Endothelial cell of umbilical vein (primary cell): Measurements from ENCODE around the gene FBXO34. TPM values are rescaled to one million over a fixed set of nuclear protein-coding genes. Genes with fewer than 3 reads are reported as not detected.

ENCODE experiments used
- BruUV-seq: library from RNA; stranded (reverse); fragments of 400-500 nt; replicated peaks from 2 replicates; lab custom pipeline; 2021; lab: Mats Ljungman, UMichigan
- CTCF ChIA-PET: fragments of 300-600, 350-600 bp; sonication (Branson Sonifier 250); formaldehyde crosslinking; loops from one replicate; lab custom pipeline; 2021; ENCODE audit warnings: antibody characterized with exemption, inconsistent platforms; lab: Charles Lee
- POLR2A ChIA-PET: fragments of 300-600, 350-600 bp; sonication (Branson Sonifier 250); formaldehyde crosslinking; loops from one replicate; lab custom pipeline; 2021; ENCODE audit warnings: antibody characterized with exemption, inconsistent platforms; lab: Charles Lee
- DNase-seq: peaks from one replicate; pipeline ENCODE4 v3.0.0-alpha.2; 2011; ENCODE audit warnings: low read depth, low spot score
- FAIRE-seq: peaks from 2 replicates; lab custom pipeline; 2011; peaks lifted over from hg19 to GRCh38; lab: Jason Lieb, UNC
- H2AFZ ChIP-seq: 2 replicates; pipeline ENCODE4 v1.6.0; 2012; ENCODE audit warnings: low read depth, low read length, control low read depth, inconsistent platforms
- H3K27ac ChIP-seq: 2 replicates; pipeline ENCODE4 v1.5.1; 2011; ENCODE audit warnings: low read depth, mild to moderate bottlenecking, control low read depth, low read length, moderate library complexity; ENCODE audit not compliant: insufficient read depth
- H3K27me3 ChIP-seq, 2 experiments: 2 replicates each; pipeline versions ENCODE4 v1.6.0 to v1.6.1; 2011; ENCODE audit warnings: low read length in 2 of 2, mixed read lengths in 1 of 2; ENCODE audit not compliant: control insufficient read depth in 2 of 2, insufficient read depth in 2 of 2
- H3K36me3 ChIP-seq, 2 experiments: 2 replicates in 1 of 2; 3 replicates in 1 of 2; pipeline ENCODE4 v1.5.1; 2011; ENCODE audit warnings: low read length in 2 of 2, mild to moderate bottlenecking in 1 of 2, moderate library complexity in 1 of 2; ENCODE audit not compliant: control insufficient read depth in 2 of 2, insufficient read depth in 2 of 2; ENCODE audit errors: extremely low read depth in 1 of 2
- H3K4me1 ChIP-seq: 3 replicates; pipeline ENCODE4 v1.5.1; 2011; ENCODE audit warnings: mild to moderate bottlenecking, low read length; ENCODE audit not compliant: control insufficient read depth, insufficient read depth; ENCODE audit errors: extremely low read depth
- H3K4me2 ChIP-seq: 2 replicates; pipeline ENCODE4 v1.6.1; 2011; ENCODE audit warnings: low read length, control low read depth, mixed read lengths; ENCODE audit not compliant: insufficient read depth
- H3K4me3 ChIP-seq, 3 experiments: fragments of 200-600 bp in 1 of 3; sonication (generic), shearing (Covaris generic) in 1 of 3; replicated peaks in 1 of 3; 2 replicates each; pipeline ENCODE4 v1.5.1; 2011 to 2016; ENCODE audit warnings: control low read depth in 3 of 3, low read length in 3 of 3, mild to moderate bottlenecking in 2 of 3, inconsistent platforms in 1 of 3, low read depth in 1 of 3, moderate library complexity in 1 of 3; ENCODE audit not compliant: insufficient read depth in 1 of 3
- H3K79me2 ChIP-seq: 2 replicates; pipeline ENCODE4 v1.6.0; 2012; ENCODE audit warnings: low read length, inconsistent platforms; ENCODE audit not compliant: control insufficient read depth, insufficient read depth
- H3K9ac ChIP-seq: replicated peaks from 2 replicates; pipeline ENCODE3; 2011; ENCODE audit warnings: low read length, control low read depth; ENCODE audit not compliant: insufficient read depth; ENCODE audit errors: extremely low read depth
- H3K9me1 ChIP-seq: replicated peaks from 3 replicates; pipeline ENCODE4 v1.6.0; 2011; ENCODE audit warnings: mild to moderate bottlenecking, low read length; ENCODE audit not compliant: control insufficient read depth, insufficient read depth; ENCODE audit errors: extremely low read depth
- H3K9me3 ChIP-seq: replicated peaks from 2 replicates; pipeline ENCODE4 v1.5.1; 2012; ENCODE audit warnings: low read length, inconsistent platforms; ENCODE audit not compliant: control insufficient read depth, insufficient read depth
- H4K20me1 ChIP-seq: replicated peaks from 2 replicates; pipeline ENCODE3; 2011; ENCODE audit warnings: mild to moderate bottlenecking, low read length; ENCODE audit not compliant: control insufficient read depth, insufficient read depth; ENCODE audit errors: extremely low read depth
- CTCF ChIP-seq, 2 donors: IDR thresholded peaks; 1 replicate in 1 of 2; 2 replicates in 1 of 2; pipeline ENCODE4 v1.5.1; 2011; ENCODE audit warnings: low read length in 2 of 2, mild to moderate bottlenecking in 2 of 2, moderate library complexity in 2 of 2, control low read depth in 1 of 2, inconsistent platforms in 1 of 2, low read depth in 1 of 2; ENCODE audit not compliant: insufficient read depth in 1 of 2; ENCODE audit errors: extremely low read depth in 1 of 2
- EZH2 ChIP-seq: IDR thresholded peaks from 2 replicates; pipeline ENCODE4 v1.6.1; 2012; ENCODE audit warnings: borderline replicate concordance, low read depth, mild to moderate bottlenecking, moderate library complexity, low read length, inconsistent platforms; ENCODE audit not compliant: severe bottlenecking
- FOS ChIP-seq: IDR thresholded peaks from 2 replicates; pipeline ENCODE4 v1.6.1; 2011; ENCODE audit warnings: mild to moderate bottlenecking, low read length, moderate library complexity, borderline replicate concordance; ENCODE audit not compliant: insufficient read depth
- GATA2 ChIP-seq: IDR thresholded peaks from 2 replicates; pipeline ENCODE4 v1.7.0; 2011; ENCODE audit warnings: low read depth, mild to moderate bottlenecking, moderate library complexity, mixed read lengths, low read length; ENCODE audit not compliant: insufficient read length, insufficient read depth
- JUN ChIP-seq: IDR thresholded peaks from 2 replicates; pipeline ENCODE4 v1.6.1; 2011; ENCODE audit warnings: borderline replicate concordance, low read depth; ENCODE audit not compliant: insufficient read length, insufficient read depth
- MAX ChIP-seq: IDR thresholded peaks from 2 replicates; pipeline ENCODE4 v1.6.1; 2011; ENCODE audit not compliant: insufficient read depth, insufficient read length
- MYC ChIP-seq: IDR thresholded peaks from one replicate; pipeline ENCODE4 v1.6.1; 2011; ENCODE audit warnings: mild to moderate bottlenecking, low read depth, low read length
- POLR2A ChIP-seq: IDR thresholded peaks from 2 replicates; pipeline ENCODE4 v1.6.1; 2012; ENCODE audit warnings: low read depth, mild to moderate bottlenecking, control low read depth, low read length
- POLR2AphosphoS5 ChIP-seq: IDR thresholded peaks from 2 replicates; pipeline ENCODE4 v1.6.1; 2012; ENCODE audit warnings: low read depth, mild to moderate bottlenecking, control low read depth, low read length, moderate library complexity; ENCODE audit not compliant: insufficient read depth
- dilution Hi-C: fragments of 300-500 bp; cut with MboI; formaldehyde crosslinking; loops from one replicate; pipeline ENCODE4 v1.15.0; 2019; ENCODE audit warnings: low sequenced_read_pairs; ENCODE audit not compliant: extremely low pct_ligation_motif_present
- intact Hi-C: fragments of 100-400 bp; cut with micrococcal nuclease; formaldehyde crosslinking; loops from one replicate; pipeline ENCODE4 v1.10.0; 2022
- polyA plus RNA-seq, 4 experiments: library from polyadenylated mRNA; depleted of rRNA in 3 of 4; stranded (reverse) in 3 of 4; unstranded in 1 of 4; fragments of >200 nt; gene quantifications; 2 replicates each; pipeline versions ENCODE4 v1.2.1 to v1.2.3, GENCODE V29; 2011 to 2012; ENCODE audit warnings: missing spikeins in 1 of 4
- total RNA-seq: library from RNA; stranded (reverse); gene quantifications from 2 replicates; pipeline ENCODE4 v1.2.3, GENCODE V29; 2021

FBXO34 gene
- total and polyA plus RNA-seq, 2 donors (not counting 3 experiments of a cell fraction or from before 2014, with no cell fraction given): 8.5 to 14.2 TPM

- Histone ChIP-seq H3K4me2 (no peak overlapping the region), H3K9ac (no peak overlapping the region), H3K27ac (no peak overlapping the region), H3K9me1 (no peaks in the 10 kb centered on the region), H3K36me3 (no peaks in the 10 kb centered on the region), H3K9me3 (no peaks in the 10 kb centered on the region), H3K79me2 (no peaks in the 10 kb centered on the region), H3K27me3 (no peaks in the 10 kb centered on the region), H4K20me1 (no peaks in the 10 kb centered on the region), H2AFZ (no peak overlapping the region), H3K4me1 (no peaks in the 10 kb centered on the region), H3K4me3 (no peak overlapping the region)
- DNase-seq (no peak), FAIRE-seq (no peak)
- CTCF ChIA-PET: interaction anchor here (0.5 to 1.2 kb wide), 5 partner anchors 10 to 227 kb away, joined by 3 read pairs; no protein-coding TSS in a partner anchor
- TF ChIP-seq FOS (no peak), GATA2 (no peak), JUN (no peak), POLR2A (no peak), MAX (no peak), MYC (no peak), EZH2 (no peak), CTCF (IDR thresholded peaks at IDR 0.05; ENCODE audit: extremely low read depth in 1 of 2, insufficient read depth in 1 of 2, low read depth in 1 of 2, low read length in 2 of 2) (no peak), POLR2AphosphoS5 (no peak)
- POLR2A ChIA-PET: no interaction called here
- BruUV-seq: no TSS peak
- dilution Hi-C loops: no loop called here
- intact Hi-C loops: no loop called here
Observed at GRCh38 chr14:55316564-55316963, 45.3 kb downstream of the FBXO34 start.
